Muscle layer of colon (tissue), 2 donors: ENCODE measurements around the gene PMVK.

ENCODE experiments used
- H3K27ac ChIP-seq: one replicate; pipeline ENCODE4 v1.7.0; 2013; ENCODE audit warnings: low read depth, mild to moderate bottlenecking, low read length, moderate library complexity
- H3K27me3 ChIP-seq, 2 donors: one replicate each; pipeline ENCODE4 v1.7.0; 2013; ENCODE audit warnings: low read length in 2 of 2, mild to moderate bottlenecking in 2 of 2; ENCODE audit not compliant: insufficient read depth in 2 of 2, control insufficient read depth in 1 of 2
- H3K36me3 ChIP-seq: one replicate; pipeline ENCODE4 v1.7.0; 2013; ENCODE audit warnings: mild to moderate bottlenecking, low read length; ENCODE audit not compliant: insufficient read depth
- H3K4me1 ChIP-seq: one replicate; pipeline ENCODE4 v1.7.0; 2013; ENCODE audit warnings: mild to moderate bottlenecking, low read length; ENCODE audit not compliant: insufficient read depth
- H3K4me3 ChIP-seq, 2 donors: one replicate each; pipeline ENCODE4 v1.7.0; 2013; ENCODE audit warnings: low read length in 2 of 2, low read depth in 1 of 2, mild to moderate bottlenecking in 1 of 2, moderate library complexity in 1 of 2
- H3K9ac ChIP-seq: one replicate; pipeline ENCODE4 v1.7.0; 2013; ENCODE audit warnings: low read length
- H3K9me3 ChIP-seq: one replicate; pipeline ENCODE4 v1.7.0; 2013; ENCODE audit warnings: mild to moderate bottlenecking, low read length
- donor health status: abdominal sarcoma.
- donor health status: Adenocarcinoma of cecum.

The PMVK gene

GRCh38 chr1:154899041-154899440, 37.5 kb downstream of the PMVK start:
- Histone ChIP-seq H3K9me3 (no peaks in the 10 kb centered on the region), H3K9ac (no peak overlapping the region), H3K4me1 (no peaks in the 10 kb centered on the region), H3K4me3 (no peak overlapping the region), H3K36me3 (no peaks in the 10 kb centered on the region), H3K27ac (no peak overlapping the region), H3K27me3 (no peaks in the 10 kb centered on the region)

DNA sequence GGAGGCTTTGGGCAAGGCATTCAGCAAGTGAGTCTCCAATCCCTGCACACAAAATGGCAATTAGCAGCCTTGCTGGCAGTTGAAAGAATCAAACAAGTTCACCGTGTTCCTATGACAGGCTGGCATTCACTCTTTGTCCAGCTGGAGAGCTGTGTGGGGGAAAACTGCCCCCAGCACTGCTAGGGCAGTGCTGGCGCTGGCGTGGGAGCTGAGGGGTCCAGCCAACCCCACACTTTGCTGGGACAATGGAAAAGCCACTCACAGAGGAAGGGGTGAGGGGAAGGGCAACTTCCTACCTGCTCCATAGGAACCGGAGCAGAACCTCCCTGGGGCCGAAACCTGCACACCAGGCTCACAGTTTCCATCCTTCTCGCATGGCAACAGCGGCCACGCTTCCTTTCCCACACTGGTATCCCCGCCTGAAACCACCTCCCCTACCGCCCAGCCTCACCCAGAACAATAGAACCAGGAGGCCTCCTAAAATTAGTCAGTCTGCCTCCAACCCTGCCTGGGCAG, 39.7 kb downstream of the PMVK start:
- no peak overlapping the region for H3K27ac ChIP-seq
- no peaks in the 10 kb centered on the region for H3K4me1 ChIP-seq
- H3K4me3 ChIP-seq = no peak overlapping the region
- no peaks in the 10 kb centered on the region for H3K9me3 ChIP-seq
- H3K9ac ChIP-seq = no peak overlapping the region
- H3K27me3 ChIP-seq = no peaks in the 10 kb centered on the region
- H3K36me3 ChIP-seq = no peaks in the 10 kb centered on the region

- Histone ChIP-seq H3K27ac (no peak overlapping the region), H3K4me3 (no peak overlapping the region), H3K9ac (no peak overlapping the region), H3K27me3 (no peaks in the 10 kb centered on the region), H3K36me3 (no peaks in the 10 kb centered on the region), H3K4me1 (no peaks in the 10 kb centered on the region), H3K9me3 (no peaks in the 10 kb centered on the region)
Measured at GRCh38 chr1:154895798-154896197, 40.7 kb downstream of the PMVK start.

GRCh38 chr1:154891452-154891851, 45.1 kb downstream of the PMVK start:
- H3K9me3 ChIP-seq = no peaks in the 10 kb centered on the region
- no peak overlapping the region for H3K9ac ChIP-seq
- no peak overlapping the region for H3K27ac ChIP-seq
- H3K4me1 ChIP-seq = no peaks in the 10 kb centered on the region
- no peak overlapping the region for H3K4me3 ChIP-seq
- no peaks in the 10 kb centered on the region for H3K36me3 ChIP-seq
- H3K27me3 ChIP-seq = no peaks in the 10 kb centered on the region

DNA sequence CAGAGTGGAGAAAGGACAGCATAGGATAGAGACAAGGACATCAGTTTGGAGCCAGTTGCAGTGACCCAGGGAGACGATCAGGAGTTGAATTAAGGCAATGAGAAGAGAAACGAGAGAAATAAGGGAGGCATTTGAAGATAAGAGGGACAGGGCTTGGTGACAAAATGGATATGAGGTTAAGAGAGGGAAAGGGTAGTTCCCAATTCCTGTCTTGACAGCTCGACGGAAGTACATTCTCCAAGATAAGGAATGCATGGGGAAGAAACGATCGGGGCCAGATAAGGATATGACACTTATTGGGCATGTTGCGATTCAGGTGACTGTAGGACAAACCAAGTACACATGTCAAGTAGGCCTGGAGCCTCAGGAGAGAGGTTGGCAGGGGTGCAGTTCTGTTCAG, 47.8 kb downstream of the PMVK start:
- Histone ChIP-seq H3K4me3 (no peak overlapping the region), H3K9ac (no peak overlapping the region), H3K27ac (no peak overlapping the region), H3K27me3 (no peaks in the 10 kb centered on the region), H3K9me3 (no peaks in the 10 kb centered on the region), H3K4me1 (no peaks in the 10 kb centered on the region), H3K36me3 (no peaks in the 10 kb centered on the region)

- Histone ChIP-seq H3K9ac (no peak overlapping the region), H3K9me3 (no peaks in the 10 kb centered on the region), H3K27me3 (no peaks in the 10 kb centered on the region), H3K27ac (no peak overlapping the region), H3K36me3 (no peaks in the 10 kb centered on the region), H3K4me3 (no peak overlapping the region), H3K4me1 (no peaks in the 10 kb centered on the region)
Measured at GRCh38 chr1:154886281-154887015, 50.1 kb downstream of the PMVK start.

- Histone ChIP-seq H3K9ac (no peak overlapping the region), H3K36me3 (no peaks in the 10 kb centered on the region), H3K9me3 (no peaks in the 10 kb centered on the region), H3K4me1 (no peaks in the 10 kb centered on the region), H3K4me3 (no peak overlapping the region), H3K27ac (no peak overlapping the region), H3K27me3 (no peaks in the 10 kb centered on the region)
Measured at GRCh38 chr1:154884869-154885701, 51.4 kb downstream of the PMVK start.

DNA sequence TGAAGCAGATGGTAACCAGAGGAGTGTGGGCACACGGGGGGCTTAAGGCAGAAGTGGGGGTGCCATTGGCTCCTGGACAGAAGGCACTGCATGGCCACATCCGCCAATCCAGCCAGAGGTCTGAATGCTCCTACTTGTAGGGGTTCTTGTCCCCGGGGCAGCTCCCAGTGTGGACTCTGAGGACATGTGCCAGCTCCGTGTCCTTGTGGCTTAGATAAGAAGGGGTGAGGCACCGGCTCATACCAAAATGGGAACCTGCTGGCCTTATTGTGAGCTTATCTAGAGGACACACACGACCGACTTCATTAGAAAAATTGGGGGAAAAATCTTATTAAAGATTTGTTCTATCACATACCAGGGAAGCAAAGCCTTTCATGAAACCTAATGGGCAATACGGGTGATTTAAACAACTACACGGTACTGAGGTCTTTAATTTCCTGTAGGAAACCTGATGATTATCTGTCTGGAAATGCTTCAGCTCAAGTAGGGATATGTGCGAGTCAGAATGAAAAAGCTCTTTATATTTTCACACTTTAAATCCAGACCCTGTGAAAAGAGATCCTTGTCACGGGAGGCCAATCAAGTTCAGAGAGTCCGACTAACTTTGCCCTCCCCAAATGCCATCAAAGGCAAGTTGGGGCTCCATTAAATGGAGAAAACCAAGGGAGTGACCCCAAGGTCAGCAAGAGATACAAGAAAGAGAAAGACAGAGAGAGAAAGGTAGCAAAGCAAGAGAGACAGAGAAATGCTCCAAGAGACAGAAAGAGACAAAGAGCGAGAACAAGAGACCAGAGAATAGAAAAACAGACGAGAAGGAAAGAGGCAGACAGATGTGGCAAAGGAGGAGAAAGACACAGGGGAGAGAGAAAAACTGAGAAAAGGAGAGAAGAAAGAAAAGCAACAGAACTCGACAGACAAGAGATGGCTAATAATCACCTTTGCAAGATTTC, 52.3 kb downstream of the PMVK start:
- Histone ChIP-seq H3K36me3 (no peaks in the 10 kb centered on the region), H3K27me3 (no peaks in the 10 kb centered on the region), H3K9ac (no peak overlapping the region), H3K9me3 (no peaks in the 10 kb centered on the region), H3K4me1 (no peaks in the 10 kb centered on the region), H3K27ac (no peak overlapping the region), H3K4me3 (no peak overlapping the region)

GRCh38 chr1:154881820-154882535, 54.5 kb downstream of the PMVK start:
- no peak overlapping the region for H3K4me3 ChIP-seq
- no peak overlapping the region for H3K27ac ChIP-seq
- no peaks in the 10 kb centered on the region for H3K36me3 ChIP-seq
- no peaks in the 10 kb centered on the region for H3K4me1 ChIP-seq
- H3K27me3 ChIP-seq = no peaks in the 10 kb centered on the region
- H3K9ac ChIP-seq = no peak overlapping the region
- no peaks in the 10 kb centered on the region for H3K9me3 ChIP-seq

GRCh38 chr1:154880671-154881070, 55.8 kb downstream of the PMVK start:
- Histone ChIP-seq H3K27me3 (no peaks in the 10 kb centered on the region), H3K4me1 (no peaks in the 10 kb centered on the region), H3K4me3 (no peak overlapping the region), H3K27ac (no peak overlapping the region), H3K9me3 (no peaks in the 10 kb centered on the region), H3K9ac (no peak overlapping the region), H3K36me3 (no peaks in the 10 kb centered on the region)
